Neural progenitor cell (in vitro differentiated cells): ENCODE data around the gene SLC15A3. TPM values are rescaled to one million over a fixed set of nuclear protein-coding genes. Genes with fewer than 3 reads are reported as not detected.
A peak's percentile ranks its signal among the peaks of the same experiment; 100 is the strongest.

Experiments
- DNase-seq: peaks from one replicate; pipeline ENCODE4 v3.0.0-alpha.2; 2016; ENCODE audit warnings: low spot score
- H2AFZ ChIP-seq: fragments of 200-600 bp; sonication (generic); replicated peaks from 2 replicates; pipeline ENCODE4 v1.6.1; 2016; ENCODE audit warnings: antibody characterized with exemption
- H3F3A ChIP-seq: fragments of 200-600 bp; sonication (generic); 2 replicates; pipeline ENCODE4 v1.6.1; 2016; ENCODE audit warnings: antibody characterized with exemption, low read depth
- H3K27ac ChIP-seq: fragments of 200-600 bp; sonication (generic); 2 replicates; pipeline ENCODE4 v1.5.1; 2016; ENCODE audit warnings: mild to moderate bottlenecking
- H3K27me3 ChIP-seq: fragments of 200-600 bp; sonication (generic); 2 replicates; pipeline ENCODE4 v1.6.1; 2016; ENCODE audit warnings: mild to moderate bottlenecking, moderate library complexity
- H3K36me3 ChIP-seq: fragments of 200-600 bp; sonication (generic); 2 replicates; pipeline ENCODE4 v1.5.1; 2016
- H3K4me1 ChIP-seq: fragments of 200-600 bp; sonication (generic); 2 replicates; pipeline ENCODE4 v1.6.1; 2016; ENCODE audit warnings: mixed run types
- H3K4me2 ChIP-seq: fragments of 200-600 bp; sonication (generic); 2 replicates; pipeline ENCODE4 v1.6.1; 2016
- H3K4me3 ChIP-seq: fragments of 200-600 bp; sonication (generic); 2 replicates; pipeline ENCODE4 v1.5.1; 2016
- H3K79me2 ChIP-seq: fragments of 200-600 bp; sonication (generic); 2 replicates; pipeline ENCODE4 v1.6.1; 2016; ENCODE audit warnings: low read depth
- H3K9ac ChIP-seq: fragments of 200-600 bp; sonication (generic); 2 replicates; pipeline ENCODE4 v1.6.1; 2016
- H3K9me3 ChIP-seq: fragments of 200-600 bp; sonication (generic); 2 replicates; pipeline ENCODE4 v1.5.1; 2016; ENCODE audit warnings: low read depth
- H4K20me1 ChIP-seq: fragments of 200-600 bp; sonication (generic); 2 replicates; pipeline ENCODE4 v1.6.1; 2016; ENCODE audit warnings: low read depth
- H3K27ac Mint-ChIP-seq: 3 replicates; pipeline ENCODE4 v1.8.0; 2021; ENCODE audit warnings: mixed read lengths
- H3K27me3 Mint-ChIP-seq: 2 replicates; pipeline ENCODE4 v1.8.0; 2022; ENCODE audit warnings: low read depth, mild to moderate bottlenecking, inconsistent platforms, moderate library complexity, mixed read lengths; ENCODE audit not compliant: insufficient read depth
- H3K36me3 Mint-ChIP-seq: 3 replicates; pipeline ENCODE4 v1.8.0; 2021; ENCODE audit warnings: mixed read lengths
- H3K4me1 Mint-ChIP-seq: 3 replicates; pipeline ENCODE4 v1.8.0; 2021; ENCODE audit warnings: mixed read lengths
- H3K4me3 Mint-ChIP-seq: 3 replicates; pipeline ENCODE4 v1.8.0; 2021; ENCODE audit warnings: mild to moderate bottlenecking, moderate library complexity, mixed read lengths
- H3K9me3 Mint-ChIP-seq: 3 replicates; pipeline ENCODE4 v1.8.0; 2020; ENCODE audit warnings: mixed read lengths
- CTCF ChIP-seq: fragments of 200-600 bp; sonication (generic); IDR thresholded peaks from 2 replicates; pipeline ENCODE4 v1.5.1; 2017; ENCODE audit warnings: antibody characterized with exemption, mild to moderate bottlenecking
- EZH2 ChIP-seq: fragments of 200-600 bp; sonication (generic); IDR thresholded peaks from 2 replicates; pipeline ENCODE4 v1.6.1; 2017; ENCODE audit warnings: antibody characterized with exemption, mild to moderate bottlenecking, moderate library complexity
- EZH2phosphoT487 ChIP-seq: fragments of 200-600 bp; sonication (generic); IDR thresholded peaks from 2 replicates; pipeline ENCODE4 v1.6.1; 2017; ENCODE audit warnings: antibody characterized with exemption
- total RNA-seq: library from RNA; depleted of rRNA; stranded (reverse); fragments of >200 nt; gene quantifications from 2 replicates; pipeline ENCODE4 v1.2.3, GENCODE V29; 2015; ENCODE audit warnings: low replicate concordance

The SLC15A3 gene
- total RNA-seq, 1 donor from 2014 or later = 1.4 TPM

DNA sequence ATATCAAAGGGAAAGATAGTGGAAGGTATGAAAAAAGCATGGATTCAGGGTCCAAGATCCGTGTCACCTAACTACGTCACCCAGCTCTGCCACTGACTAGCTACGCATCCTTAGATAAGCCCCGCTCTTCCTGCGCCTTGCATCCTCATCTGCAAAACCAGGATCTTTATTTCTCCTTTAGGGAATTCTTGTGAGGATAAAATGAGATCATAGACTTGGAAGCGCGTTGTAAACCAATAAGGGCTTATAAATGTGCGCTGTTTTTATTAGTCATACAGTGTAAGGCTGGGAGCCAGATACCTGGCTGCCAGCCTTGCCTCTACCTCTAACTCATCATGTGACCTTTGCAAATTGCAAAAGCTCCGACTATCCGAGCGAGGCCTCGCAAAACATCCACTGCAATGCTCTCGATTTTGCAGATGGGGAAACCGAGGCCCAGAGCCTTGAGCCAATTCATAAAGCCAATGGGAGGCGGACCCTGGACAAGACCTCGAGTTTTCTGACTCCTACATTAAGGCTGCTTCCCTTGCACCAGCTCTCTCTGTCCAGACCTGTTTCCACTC lies 46.3 kb downstream of the SLC15A3 start:
- Mint-ChIP-seq H3K27me3 (peaks cover 9% of the 10 kb centered on the region), H3K27ac (peak overlapping the region; percentile 7), H3K4me3 (peak overlapping the region; percentile 92), H3K4me1 (peaks cover 28% of the 10 kb centered on the region), H3K9me3 (peaks cover 2% of the 10 kb centered on the region), H3K36me3 (peaks cover 5% of the 10 kb centered on the region)
- Histone ChIP-seq H3K4me3 (peak overlapping the region; percentile 80), H3F3A (peaks cover 9% of the 10 kb centered on the region), H2AFZ (no peak overlapping the region), H3K4me1 (peaks cover 11% of the 10 kb centered on the region), H4K20me1 (peaks cover 33% of the 10 kb centered on the region), H3K9ac (peak overlapping the region; percentile 95), H3K9me3 (no peaks in the 10 kb centered on the region), H3K27ac (peak overlapping the region; percentile 95), H3K36me3 (no peaks in the 10 kb centered on the region), H3K4me2 (peak overlapping the region; percentile 91), H3K27me3 (peaks cover 37% of the 10 kb centered on the region), H3K79me2 (peaks cover 38% of the 10 kb centered on the region)
- DNase-seq = no peak
- TF ChIP-seq EZH2 (no peak), CTCF (no peak), EZH2phosphoT487 (no peak)

- Mint-ChIP-seq H3K4me1 (peaks cover 27% of the 10 kb centered on the region), H3K27ac (peak overlapping the region; percentile 7), H3K4me3 (peak overlapping the region; percentile 92), H3K27me3 (peaks cover 11% of the 10 kb centered on the region), H3K9me3 (peaks cover 2% of the 10 kb centered on the region), H3K36me3 (peaks cover 5% of the 10 kb centered on the region)
- DNase-seq = no peak
- TF ChIP-seq EZH2phosphoT487 = no peak
- TF ChIP-seq CTCF = no peak
- no peak for TF ChIP-seq EZH2
- Histone ChIP-seq H3K9ac (peak overlapping the region; percentile 95), H3K4me3 (peak overlapping the region; percentile 80), H3K9me3 (no peaks in the 10 kb centered on the region), H3K4me2 (peak overlapping the region; percentile 91), H3K27ac (no peak overlapping the region), H3K79me2 (peaks cover 38% of the 10 kb centered on the region), H3K4me1 (peaks cover 11% of the 10 kb centered on the region), H4K20me1 (peaks cover 33% of the 10 kb centered on the region), H3K27me3 (peaks cover 31% of the 10 kb centered on the region), H3F3A (peaks cover 10% of the 10 kb centered on the region), H3K36me3 (no peaks in the 10 kb centered on the region), H2AFZ (no peak overlapping the region)
Observed at GRCh38 chr11:60905047-60905446, 46.9 kb downstream of the SLC15A3 start.

- H2AFZ ChIP-seq = no peak overlapping the region
- H3K9me3 ChIP-seq = no peaks in the 10 kb centered on the region
- no peak overlapping the region for H3K4me2 ChIP-seq
- H3K79me2 ChIP-seq = peaks cover 38% of the 10 kb centered on the region
- peaks cover 10% of the 10 kb centered on the region for H3K36me3 ChIP-seq
- peaks cover 7% of the 10 kb centered on the region for H3K27me3 ChIP-seq
- Mint-ChIP-seq H3K4me1 (peaks cover 27% of the 10 kb centered on the region), H3K36me3 (peaks cover 11% of the 10 kb centered on the region), H3K4me3 (peak overlapping the region; percentile 35), H3K9me3 (no peaks in the 10 kb centered on the region), H3K27ac (no peak overlapping the region), H3K27me3 (peaks cover 7% of the 10 kb centered on the region)
- peaks cover 33% of the 10 kb centered on the region for H4K20me1 ChIP-seq
- H3K9ac ChIP-seq = no peak overlapping the region
- peaks cover 11% of the 10 kb centered on the region for H3K4me1 ChIP-seq
- no peak overlapping the region for H3K27ac ChIP-seq
- H3K4me3 ChIP-seq = no peak overlapping the region
- DNase-seq = no peak
- peaks cover 16% of the 10 kb centered on the region for H3F3A ChIP-seq
- no peak for TF ChIP-seq CTCF
- TF ChIP-seq EZH2phosphoT487 = no peak
- TF ChIP-seq EZH2 = no peak
Observed at GRCh38 chr11:60902625-60903024, 49.4 kb downstream of the SLC15A3 start.
